ENCODE data around the gene COQ5.

COQ5 gene, protein sequence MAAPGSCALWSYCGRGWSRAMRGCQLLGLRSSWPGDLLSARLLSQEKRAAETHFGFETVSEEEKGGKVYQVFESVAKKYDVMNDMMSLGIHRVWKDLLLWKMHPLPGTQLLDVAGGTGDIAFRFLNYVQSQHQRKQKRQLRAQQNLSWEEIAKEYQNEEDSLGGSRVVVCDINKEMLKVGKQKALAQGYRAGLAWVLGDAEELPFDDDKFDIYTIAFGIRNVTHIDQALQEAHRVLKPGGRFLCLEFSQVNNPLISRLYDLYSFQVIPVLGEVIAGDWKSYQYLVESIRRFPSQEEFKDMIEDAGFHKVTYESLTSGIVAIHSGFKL

DNA sequence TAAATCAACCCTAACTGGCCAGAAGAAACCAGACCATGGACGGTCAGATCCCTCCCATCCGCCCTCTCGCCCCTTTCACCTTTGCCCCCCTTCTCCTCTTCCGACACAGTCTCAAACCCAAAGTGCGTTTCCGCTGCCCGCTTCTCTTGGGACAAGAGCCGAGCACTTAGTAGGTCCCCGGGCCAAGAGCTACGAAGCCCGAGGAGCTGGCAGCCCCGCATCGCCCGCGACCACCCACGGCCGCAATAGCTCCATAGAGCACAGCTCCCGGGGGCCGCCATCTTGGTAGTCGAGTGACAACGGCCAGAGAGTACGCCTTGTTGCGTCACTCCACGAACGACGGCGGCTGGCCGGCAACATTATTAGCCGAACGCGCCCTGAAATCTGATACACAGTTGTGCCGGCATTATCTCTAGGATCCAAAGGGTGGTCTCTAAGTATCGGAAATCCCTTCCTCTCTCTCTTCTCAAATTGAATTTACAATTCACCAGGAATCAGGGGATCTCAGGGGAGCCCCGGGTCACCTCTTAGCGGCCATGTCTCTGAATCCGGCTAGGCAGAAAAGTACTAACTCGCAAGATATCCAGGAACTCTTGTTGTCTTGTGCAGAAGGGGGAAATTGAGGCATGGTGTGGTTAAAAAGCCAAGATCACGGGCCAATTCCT is at the start of gene COQ5:
TSS of gene COQ5 (minus strand) at position 298 of the 665 bp plus-strand sequence. CDS start at position 281, 17 bp downstream.
- Histone ChIP-seq H3K9ac (ENCODE audit: low read length) (peak within 1 kb of the TSS; percentile 89), H3K4me3 (ENCODE audit: low read length) (peak within 1 kb of the TSS; percentile 84), H3K36me3 (ENCODE audit: control insufficient read depth, low read depth, low read length) (peaks cover 4% of the 10 kb centered on the region), H3K27ac (ENCODE audit: low read length) (peak within 1 kb of the TSS; percentile 79), H3K27me3 (ENCODE audit: control insufficient read depth, insufficient read depth, low read length) (no peaks in the 10 kb centered on the region), H3K9me3 (ENCODE audit: control insufficient read depth, low read depth, low read length) (no peaks in the 10 kb centered on the region), H3K4me1 (ENCODE audit: control insufficient read depth, low read depth, low read length) (peaks cover 9% of the 10 kb centered on the region)

DNA sequence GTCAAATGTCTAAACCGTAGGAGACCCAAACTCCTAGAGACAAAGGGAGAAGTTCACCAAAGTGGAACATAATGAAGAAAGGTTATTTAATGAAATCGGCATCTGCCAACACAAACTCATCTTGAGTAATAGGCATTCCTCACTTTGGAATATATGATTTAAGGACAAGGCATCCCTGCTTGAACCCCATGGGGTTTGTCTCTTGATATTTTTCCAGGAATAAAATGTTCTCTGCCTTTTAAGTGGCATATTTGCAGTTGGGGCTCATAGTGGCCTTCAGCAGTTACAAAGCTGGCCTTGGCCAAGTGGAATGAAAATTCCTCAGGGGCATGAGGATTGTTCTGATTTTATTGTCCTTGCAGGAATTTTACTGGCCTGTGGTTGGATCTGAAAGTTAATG is 45.1 kb upstream of the COQ5 start:
- Histone ChIP-seq H3K27ac (ENCODE audit: low read length) (no peak overlapping the region), H3K9me3 (ENCODE audit: control insufficient read depth, low read depth, low read length) (no peaks in the 10 kb centered on the region), H3K4me3 (ENCODE audit: low read length) (no peak overlapping the region), H3K27me3 (ENCODE audit: control insufficient read depth, insufficient read depth, low read length) (no peaks in the 10 kb centered on the region), H3K36me3 (ENCODE audit: control insufficient read depth, low read depth, low read length) (peaks cover 86% of the 10 kb centered on the region), H3K9ac (ENCODE audit: low read length) (no peak overlapping the region), H3K4me1 (ENCODE audit: control insufficient read depth, low read depth, low read length) (no peaks in the 10 kb centered on the region)

DNA sequence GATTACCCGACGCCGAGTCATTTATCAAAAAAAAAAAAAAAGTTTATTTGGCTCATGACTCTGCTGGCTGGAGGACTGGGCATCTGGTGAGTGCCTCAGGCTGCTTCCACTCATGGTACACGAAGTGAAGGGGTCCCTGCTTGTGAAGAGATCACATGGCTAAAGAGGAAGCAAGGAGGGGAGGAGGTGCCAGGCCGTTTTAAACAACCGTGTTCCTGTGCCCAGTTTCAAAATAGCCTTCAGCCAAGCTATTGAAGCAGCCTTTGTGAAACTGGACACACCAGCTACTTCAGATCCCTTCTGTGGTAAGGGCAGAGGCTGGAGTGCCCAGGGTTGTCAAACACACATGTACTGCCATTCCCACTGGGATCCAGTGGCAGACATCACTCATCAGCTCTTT is 44.6 kb upstream of the COQ5 start:
- Histone ChIP-seq H3K27ac (ENCODE audit: low read length) (no peak overlapping the region), H3K4me1 (ENCODE audit: control insufficient read depth, low read depth, low read length) (no peaks in the 10 kb centered on the region), H3K9ac (ENCODE audit: low read length) (no peak overlapping the region), H3K9me3 (ENCODE audit: control insufficient read depth, low read depth, low read length) (no peaks in the 10 kb centered on the region), H3K36me3 (ENCODE audit: control insufficient read depth, low read depth, low read length) (peaks cover 86% of the 10 kb centered on the region), H3K4me3 (ENCODE audit: low read length) (no peak overlapping the region), H3K27me3 (ENCODE audit: control insufficient read depth, insufficient read depth, low read length) (no peaks in the 10 kb centered on the region)

DNA sequence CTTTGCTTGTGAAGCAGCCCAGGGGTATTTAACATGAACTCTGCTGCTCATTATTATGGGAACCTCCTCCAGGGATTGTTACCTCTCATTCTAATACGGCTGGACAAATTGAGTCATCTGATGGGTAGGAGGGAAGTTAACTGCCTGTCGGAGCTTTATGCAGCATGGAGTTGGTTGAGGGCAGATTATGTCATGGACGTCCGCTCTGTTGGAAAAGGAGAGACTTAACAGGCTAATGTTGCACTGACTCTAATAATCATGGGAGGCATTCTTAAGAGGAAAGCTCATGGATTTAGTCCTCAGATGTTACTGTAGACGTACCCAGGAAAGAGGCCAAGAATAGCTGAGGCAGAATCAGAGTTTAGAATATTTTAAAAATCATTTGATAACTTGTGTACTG is 42.3 kb upstream of the COQ5 start:
- Histone ChIP-seq H3K27me3 (ENCODE audit: control insufficient read depth, insufficient read depth, low read length) (no peaks in the 10 kb centered on the region), H3K36me3 (ENCODE audit: control insufficient read depth, low read depth, low read length) (peaks cover 87% of the 10 kb centered on the region), H3K9me3 (ENCODE audit: control insufficient read depth, low read depth, low read length) (no peaks in the 10 kb centered on the region), H3K9ac (ENCODE audit: low read length) (no peak overlapping the region), H3K4me3 (ENCODE audit: low read length) (no peak overlapping the region), H3K4me1 (ENCODE audit: control insufficient read depth, low read depth, low read length) (no peaks in the 10 kb centered on the region), H3K27ac (ENCODE audit: low read length) (no peak overlapping the region)

DNA sequence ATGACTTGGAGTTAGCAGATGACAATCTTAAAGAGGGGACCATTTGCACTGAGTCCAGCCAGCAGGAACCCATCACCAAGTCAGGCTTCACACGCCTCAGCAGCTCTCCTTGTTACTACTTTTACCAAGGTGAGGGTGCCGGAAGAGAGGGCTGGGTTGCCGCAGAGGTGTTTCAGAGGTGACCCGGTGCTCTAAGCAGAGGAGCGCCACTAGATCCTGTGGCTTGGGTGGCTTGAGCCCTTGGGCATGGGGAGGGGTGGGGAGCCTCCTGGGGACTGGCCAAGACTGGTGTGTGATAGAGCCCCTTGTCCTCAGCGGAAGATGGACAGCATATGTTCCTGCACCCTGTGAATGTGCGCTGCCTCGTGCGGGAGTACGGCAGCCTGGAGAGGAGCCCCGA is 34.5 kb upstream of the COQ5 start:
- no peak overlapping the region for H3K9ac ChIP-seq (ENCODE audit: low read length)
- no peaks in the 10 kb centered on the region for H3K27me3 ChIP-seq (ENCODE audit: control insufficient read depth, insufficient read depth, low read length)
- H3K4me3 ChIP-seq (ENCODE audit: low read length), result no peak overlapping the region
- H3K4me1 ChIP-seq (ENCODE audit: control insufficient read depth, low read depth, low read length), result no peaks in the 10 kb centered on the region
- H3K9me3 ChIP-seq (ENCODE audit: control insufficient read depth, low read depth, low read length), result no peaks in the 10 kb centered on the region
- H3K27ac ChIP-seq (ENCODE audit: low read length), result no peak overlapping the region
- peaks cover 83% of the 10 kb centered on the region for H3K36me3 ChIP-seq (ENCODE audit: control insufficient read depth, low read depth, low read length)

DNA sequence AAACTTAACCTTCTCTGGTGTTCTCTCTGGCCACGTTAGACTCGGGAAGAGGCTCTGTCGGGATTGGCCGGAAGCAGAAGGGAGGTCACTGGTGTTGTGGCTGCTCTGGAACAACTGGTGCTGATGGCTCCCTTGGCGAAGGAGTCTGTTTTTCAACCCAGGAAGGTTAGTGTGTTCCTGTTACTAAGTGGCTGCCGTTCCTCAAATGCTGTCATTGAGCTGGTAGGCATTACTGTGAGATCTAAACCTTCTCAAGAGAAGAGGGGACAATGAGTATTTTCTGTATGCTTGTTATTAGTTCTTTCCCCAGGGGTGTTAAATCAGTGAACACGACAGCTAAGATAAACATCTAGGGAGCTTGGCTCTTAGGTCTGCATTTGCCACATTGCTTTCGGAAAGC is 33.9 kb upstream of the COQ5 start:
- H3K9me3 ChIP-seq (ENCODE audit: control insufficient read depth, low read depth, low read length), result no peaks in the 10 kb centered on the region
- H3K4me1 ChIP-seq (ENCODE audit: control insufficient read depth, low read depth, low read length), result no peaks in the 10 kb centered on the region
- peaks cover 78% of the 10 kb centered on the region for H3K36me3 ChIP-seq (ENCODE audit: control insufficient read depth, low read depth, low read length)
- H3K9ac ChIP-seq (ENCODE audit: low read length), result no peak overlapping the region
- H3K27ac ChIP-seq (ENCODE audit: low read length), result no peak overlapping the region
- H3K27me3 ChIP-seq (ENCODE audit: control insufficient read depth, insufficient read depth, low read length), result no peaks in the 10 kb centered on the region
- H3K4me3 ChIP-seq (ENCODE audit: low read length), result no peak overlapping the region

DNA sequence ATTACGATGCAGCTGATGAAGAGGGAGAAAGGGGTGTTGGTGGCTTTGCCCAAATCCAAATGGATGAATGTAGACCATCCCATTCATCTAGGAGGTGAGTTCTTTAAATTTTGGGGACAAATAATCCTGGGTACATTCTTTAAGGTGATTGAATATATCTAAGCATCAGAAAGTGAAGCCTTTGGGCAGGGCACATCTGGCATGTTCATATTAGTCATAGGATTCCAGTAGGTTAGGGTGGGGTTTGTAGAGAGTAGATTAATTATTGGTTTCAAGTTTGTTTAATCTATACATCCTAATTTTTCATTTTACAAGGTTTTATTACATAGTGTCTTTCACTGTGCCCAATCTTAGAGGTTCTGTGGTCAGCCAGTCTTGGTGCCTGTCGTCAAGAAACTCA is 28.6 kb upstream of the COQ5 start:
- no peak overlapping the region for H3K9ac ChIP-seq (ENCODE audit: low read length)
- H3K9me3 ChIP-seq (ENCODE audit: control insufficient read depth, low read depth, low read length), result no peaks in the 10 kb centered on the region
- no peaks in the 10 kb centered on the region for H3K27me3 ChIP-seq (ENCODE audit: control insufficient read depth, insufficient read depth, low read length)
- no peak overlapping the region for H3K4me3 ChIP-seq (ENCODE audit: low read length)
- peaks cover 62% of the 10 kb centered on the region for H3K36me3 ChIP-seq (ENCODE audit: control insufficient read depth, low read depth, low read length)
- H3K27ac ChIP-seq (ENCODE audit: low read length), result no peak overlapping the region
- H3K4me1 ChIP-seq (ENCODE audit: control insufficient read depth, low read depth, low read length), result no peaks in the 10 kb centered on the region

DNA sequence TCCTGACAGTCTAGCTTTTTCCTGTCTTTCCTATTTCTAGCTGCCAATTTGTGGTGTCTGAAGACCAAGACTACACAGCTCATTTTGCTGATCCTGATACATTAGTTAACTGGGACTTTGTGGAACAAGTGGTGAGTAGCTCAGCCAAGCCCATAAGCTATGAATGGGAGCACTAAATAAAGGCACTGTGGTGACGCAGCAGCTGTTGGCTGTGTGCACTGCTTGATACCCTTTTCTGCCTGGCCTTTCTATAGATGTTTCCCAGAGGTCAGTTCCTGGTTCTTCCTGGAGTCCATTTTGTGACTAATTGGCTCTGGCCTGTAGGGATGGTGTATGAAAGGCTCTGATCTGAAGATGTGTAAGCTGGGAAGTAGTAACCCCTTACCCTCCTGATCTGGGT is 25.7 kb upstream of the COQ5 start:
- Histone ChIP-seq H3K27ac (ENCODE audit: low read length) (no peak overlapping the region), H3K36me3 (ENCODE audit: control insufficient read depth, low read depth, low read length) (peaks cover 46% of the 10 kb centered on the region), H3K9ac (ENCODE audit: low read length) (no peak overlapping the region), H3K27me3 (ENCODE audit: control insufficient read depth, insufficient read depth, low read length) (no peaks in the 10 kb centered on the region), H3K4me3 (ENCODE audit: low read length) (no peak overlapping the region), H3K9me3 (ENCODE audit: control insufficient read depth, low read depth, low read length) (no peaks in the 10 kb centered on the region), H3K4me1 (ENCODE audit: control insufficient read depth, low read depth, low read length) (no peaks in the 10 kb centered on the region)

DNA sequence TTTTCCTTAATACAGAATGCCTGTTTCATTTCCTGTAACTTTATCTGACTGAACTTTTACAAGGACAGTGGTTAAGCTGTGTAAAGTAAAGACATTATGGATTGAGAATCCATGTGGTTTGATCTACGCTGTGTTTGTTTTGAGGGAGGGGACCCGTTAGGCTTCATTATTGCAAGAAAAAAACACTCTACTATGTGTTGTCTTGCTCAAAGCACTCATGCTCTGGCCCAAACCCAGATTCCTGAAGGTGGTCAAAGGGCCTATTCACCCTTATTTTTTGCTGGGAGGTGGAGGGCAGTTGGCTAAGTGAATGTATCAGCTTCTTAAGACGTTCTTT is 17.1 kb upstream of the COQ5 start:
- Histone ChIP-seq H3K36me3 (ENCODE audit: control insufficient read depth, low read depth, low read length) (peaks cover 41% of the 10 kb centered on the region), H3K4me1 (ENCODE audit: control insufficient read depth, low read depth, low read length) (no peaks in the 10 kb centered on the region), H3K27me3 (ENCODE audit: control insufficient read depth, insufficient read depth, low read length) (no peaks in the 10 kb centered on the region), H3K27ac (ENCODE audit: low read length) (no peak overlapping the region), H3K9ac (ENCODE audit: low read length) (no peak overlapping the region), H3K4me3 (ENCODE audit: low read length) (no peak overlapping the region), H3K9me3 (ENCODE audit: control insufficient read depth, low read depth, low read length) (no peaks in the 10 kb centered on the region)

DNA sequence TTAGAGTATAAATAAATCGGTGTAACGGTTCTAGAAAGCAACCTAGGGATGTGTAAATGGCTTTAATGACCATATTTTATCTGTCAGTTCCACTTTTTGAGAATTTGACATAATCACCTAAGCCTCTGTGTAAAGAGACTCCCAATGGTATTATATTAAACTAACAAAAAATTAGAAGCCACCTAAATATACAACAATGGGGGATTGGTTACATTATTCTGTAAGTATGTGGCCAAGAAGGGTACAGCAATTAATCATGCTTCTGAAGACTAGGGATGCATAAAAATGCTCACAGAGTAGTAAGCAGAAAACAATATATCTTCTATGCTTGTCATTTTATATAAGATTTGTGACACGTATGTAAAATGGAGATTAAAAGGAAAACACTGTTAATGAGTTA is 15.7 kb upstream of the COQ5 start:
- H3K4me1 ChIP-seq (ENCODE audit: control insufficient read depth, low read depth, low read length), result no peaks in the 10 kb centered on the region
- H3K9ac ChIP-seq (ENCODE audit: low read length), result no peak overlapping the region
- no peaks in the 10 kb centered on the region for H3K9me3 ChIP-seq (ENCODE audit: control insufficient read depth, low read depth, low read length)
- no peaks in the 10 kb centered on the region for H3K27me3 ChIP-seq (ENCODE audit: control insufficient read depth, insufficient read depth, low read length)
- H3K4me3 ChIP-seq (ENCODE audit: low read length), result no peak overlapping the region
- peaks cover 41% of the 10 kb centered on the region for H3K36me3 ChIP-seq (ENCODE audit: control insufficient read depth, low read depth, low read length)
- no peak overlapping the region for H3K27ac ChIP-seq (ENCODE audit: low read length)

DNA sequence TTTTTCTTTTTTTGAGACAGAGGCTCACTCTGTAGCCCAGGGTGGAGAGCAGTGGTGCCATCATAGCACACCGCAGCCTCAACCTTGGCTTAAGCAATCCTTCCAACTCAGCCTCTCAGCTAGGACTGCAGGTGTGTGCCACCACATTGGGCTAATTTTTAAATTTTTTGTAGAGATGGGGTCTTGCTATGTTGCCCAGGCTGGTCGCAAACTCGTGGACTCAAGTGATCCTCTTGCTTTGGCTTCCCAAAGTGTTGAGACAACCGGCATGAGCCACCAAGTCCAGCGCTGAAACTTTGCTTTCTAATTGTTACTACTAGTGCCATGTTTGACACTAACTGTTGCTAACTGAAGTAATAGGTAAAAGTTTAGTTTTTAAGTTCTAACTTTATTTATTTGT is 13.2 kb upstream of the COQ5 start:
- Histone ChIP-seq H3K27me3 (ENCODE audit: control insufficient read depth, insufficient read depth, low read length) (no peaks in the 10 kb centered on the region), H3K27ac (ENCODE audit: low read length) (no peak overlapping the region), H3K9ac (ENCODE audit: low read length) (no peak overlapping the region), H3K4me1 (ENCODE audit: control insufficient read depth, low read depth, low read length) (no peaks in the 10 kb centered on the region), H3K4me3 (ENCODE audit: low read length) (no peak overlapping the region), H3K9me3 (ENCODE audit: control insufficient read depth, low read depth, low read length) (no peaks in the 10 kb centered on the region), H3K36me3 (ENCODE audit: control insufficient read depth, low read depth, low read length) (peaks cover 29% of the 10 kb centered on the region)

DNA sequence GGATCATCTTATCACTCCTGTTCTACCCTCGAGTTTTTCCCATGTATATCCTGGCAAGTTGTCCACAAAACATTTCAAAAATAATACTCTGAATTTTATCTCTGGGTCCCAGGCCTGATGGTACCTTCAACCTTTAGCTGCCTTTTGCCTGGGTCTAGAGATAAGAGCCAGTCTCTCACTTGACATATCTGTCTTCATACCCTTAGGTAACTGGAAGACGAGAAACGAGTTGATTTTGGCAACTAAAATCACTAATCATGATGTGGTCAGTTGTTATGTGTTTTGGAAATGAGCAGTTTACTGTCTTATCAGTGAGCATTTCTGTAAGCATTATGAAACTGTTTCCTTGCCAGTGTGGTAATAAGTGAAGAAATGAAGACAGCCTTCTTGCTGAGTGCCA is 11.5 kb upstream of the COQ5 start:
- Histone ChIP-seq H3K4me3 (ENCODE audit: low read length) (no peak overlapping the region), H3K27ac (ENCODE audit: low read length) (no peak overlapping the region), H3K9me3 (ENCODE audit: control insufficient read depth, low read depth, low read length) (no peaks in the 10 kb centered on the region), H3K36me3 (ENCODE audit: control insufficient read depth, low read depth, low read length) (peaks cover 25% of the 10 kb centered on the region), H3K9ac (ENCODE audit: low read length) (no peak overlapping the region), H3K27me3 (ENCODE audit: control insufficient read depth, insufficient read depth, low read length) (no peaks in the 10 kb centered on the region), H3K4me1 (ENCODE audit: control insufficient read depth, low read depth, low read length) (peaks cover 11% of the 10 kb centered on the region)
